ENCODE measurements around the gene MTMR2. TPM values are rescaled to one million over a fixed set of nuclear protein-coding genes. Genes with fewer than 3 reads are reported as not detected.

The MTMR2 gene
- total RNA-seq, 1 donor from 2014 or later: 18.8 TPM

DNA sequence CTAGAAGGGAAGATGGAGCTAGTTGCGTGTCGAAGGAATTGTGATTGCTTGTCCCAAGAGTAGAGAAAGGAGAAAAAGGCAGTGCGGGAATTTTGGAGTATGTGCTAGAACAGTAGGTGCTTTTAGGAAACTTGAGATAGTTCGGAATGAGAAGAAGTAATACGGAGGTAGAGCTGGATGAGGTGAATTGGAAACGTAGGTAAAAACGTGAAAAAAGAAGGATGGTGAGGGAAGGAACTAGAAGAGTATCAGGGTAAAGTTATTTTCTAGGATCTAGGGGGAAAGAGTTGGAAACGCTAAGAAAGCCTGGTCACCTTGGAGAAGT lies 132.2 kb downstream of the MTMR2 start:
- Histone ChIP-seq H3K9ac (ENCODE audit: low read depth in 1 of 3, low read length in 3 of 3) (peak overlapping the region in 1 of 3 donors; percentile 97), H3K36me3 (ENCODE audit: control insufficient read depth in 3 of 3, insufficient read depth in 3 of 3, low read length in 3 of 3) (peaks cover 0 to 7% (median 0%) of the 10 kb centered on the region in 3 donors), H3K4me1 (ENCODE audit: control insufficient read depth in 3 of 3, insufficient read depth in 3 of 3, low read length in 3 of 3) (peaks cover 15 to 20% (median 16%) of the 10 kb centered on the region in 3 donors), H3K4me3 (ENCODE audit: low read length in 3 of 3) (peak overlapping the region in 2 of 3 donors; percentile 86 to 94), H3K9me3 (ENCODE audit: control insufficient read depth in 3 of 3, low read length in 3 of 3) (no peaks in the 10 kb centered on the region), H3K27ac (ENCODE audit: low read depth, low read length) (no peak overlapping the region), H3K27me3 (ENCODE audit: control insufficient read depth in 3 of 3, insufficient read depth in 3 of 3, low read length in 3 of 3) (no peaks in the 10 kb centered on the region)

GRCh38 chr11:95790933-95791708 lies 132.8 kb downstream of the MTMR2 start:
- peak overlapping the region; percentile 86 to 94 (median 93) for H3K4me3 ChIP-seq (ENCODE audit: low read length in 3 of 3)
- H3K36me3 ChIP-seq (ENCODE audit: control insufficient read depth in 3 of 3, insufficient read depth in 3 of 3, low read length in 3 of 3): peaks cover 0 to 9% (median under 1%) of the 10 kb centered on the region in 3 donors
- H3K4me1 ChIP-seq (ENCODE audit: control insufficient read depth in 3 of 3, insufficient read depth in 3 of 3, low read length in 3 of 3): peaks cover 15 to 20% (median 16%) of the 10 kb centered on the region in 3 donors
- H3K9ac ChIP-seq (ENCODE audit: low read depth in 1 of 3, low read length in 3 of 3): peak overlapping the region; percentile 94 to 97 (median 96)
- H3K27me3 ChIP-seq (ENCODE audit: control insufficient read depth in 3 of 3, insufficient read depth in 3 of 3, low read length in 3 of 3): no peaks in the 10 kb centered on the region
- H3K27ac ChIP-seq (ENCODE audit: low read depth, low read length): peak overlapping the region; percentile 98
- H3K9me3 ChIP-seq (ENCODE audit: control insufficient read depth in 3 of 3, low read length in 3 of 3): no peaks in the 10 kb centered on the region

GRCh38 chr11:95790123-95790932 lies 133.6 kb downstream of the MTMR2 start, which contains the start of gene CEP57:
Gene CEP57 (plus strand): TSS chr11:95790498. CDS start chr11:95790699, 201 bp downstream.
- Histone ChIP-seq H3K4me3 (ENCODE audit: low read length in 3 of 3) (peak within 1 kb of the TSS; percentile 86 to 94 (median 93)), H3K9ac (ENCODE audit: low read depth in 1 of 3, low read length in 3 of 3) (peak within 1 kb of the TSS; percentile 94 to 97 (median 96)), H3K27ac (ENCODE audit: low read depth, low read length) (peak within 1 kb of the TSS; percentile 98), H3K9me3 (ENCODE audit: control insufficient read depth in 3 of 3, low read length in 3 of 3) (no peaks in the 10 kb centered on the region), H3K27me3 (ENCODE audit: control insufficient read depth in 3 of 3, insufficient read depth in 3 of 3, low read length in 3 of 3) (no peaks in the 10 kb centered on the region), H3K36me3 (ENCODE audit: control insufficient read depth in 3 of 3, insufficient read depth in 3 of 3, low read length in 3 of 3) (peaks cover 0 to 17% (median 8%) of the 10 kb centered on the region in 3 donors), H3K4me1 (ENCODE audit: control insufficient read depth in 3 of 3, insufficient read depth in 3 of 3, low read length in 3 of 3) (peaks cover 15 to 20% (median 16%) of the 10 kb centered on the region in 3 donors)

DNA sequence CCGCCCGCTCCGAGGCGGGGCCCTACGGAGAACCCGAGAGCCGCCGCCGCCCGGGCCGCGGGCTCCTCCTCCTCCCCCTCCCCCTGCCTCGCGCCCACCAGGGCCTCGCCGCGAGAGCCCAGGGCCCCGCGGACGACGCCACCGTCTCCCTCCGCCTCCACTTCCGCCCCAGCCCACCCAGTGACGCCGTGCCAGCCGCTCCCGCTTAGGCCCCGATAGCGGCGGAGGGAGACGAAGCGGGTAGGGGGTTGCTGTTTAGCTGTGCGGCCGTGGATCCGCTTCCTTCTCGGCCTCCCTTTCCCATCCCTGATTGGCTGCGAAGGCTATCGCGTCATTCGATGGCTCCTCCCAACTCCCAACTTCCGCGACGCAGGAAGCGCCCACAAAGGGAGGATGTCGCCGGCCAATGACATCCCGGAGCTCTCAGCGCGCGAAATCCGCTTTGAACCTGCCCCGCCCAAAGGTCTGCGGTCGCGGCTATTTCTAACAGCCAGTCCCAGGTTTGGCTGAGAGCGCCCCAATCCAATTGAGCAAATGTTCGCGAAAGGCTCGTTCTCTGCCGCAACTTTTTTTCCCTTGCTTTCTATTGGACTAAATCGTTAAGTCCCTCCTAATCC lies 134.3 kb downstream of the MTMR2 start, which contains the start of gene FAM76B:
Gene FAM76B (minus strand): TSS at position 277 of the 617 bp plus-strand sequence. CDS start 304 bp downstream, outside the sequence.
- peak within 1 kb of the TSS; percentile 94 to 97 (median 96) for H3K9ac ChIP-seq (ENCODE audit: low read depth in 1 of 3, low read length in 3 of 3)

DNA sequence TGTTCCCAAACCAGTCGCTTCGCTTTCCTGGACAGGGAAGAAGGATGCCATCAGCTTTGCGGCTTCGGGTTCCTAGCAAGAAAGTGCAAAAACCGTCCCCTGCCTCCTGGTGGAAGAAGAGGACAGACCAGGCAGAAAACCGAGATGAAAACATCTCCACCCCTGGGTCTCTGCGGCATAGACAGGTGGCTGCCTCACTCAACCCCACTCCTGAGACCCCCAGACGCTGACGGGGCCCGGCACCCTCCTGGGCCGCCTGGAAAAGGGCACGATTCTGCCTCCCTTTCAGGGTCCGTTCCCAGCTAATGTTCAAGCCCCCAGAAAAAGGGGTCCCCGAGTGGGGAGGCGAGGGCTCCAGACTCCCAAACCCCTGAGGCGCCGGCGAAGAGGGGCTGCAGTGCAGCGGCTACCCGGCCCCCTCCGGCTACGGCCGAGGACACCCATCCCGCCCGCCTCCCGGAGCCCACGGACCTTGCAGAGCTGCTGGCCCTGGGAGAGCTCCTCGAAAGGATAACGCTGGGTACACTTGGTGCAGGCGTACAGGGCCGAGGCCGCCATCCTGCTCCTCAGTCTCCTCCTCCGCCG lies 134.9 kb downstream of the MTMR2 start:
- no peaks in the 10 kb centered on the region for H3K27me3 ChIP-seq (ENCODE audit: control insufficient read depth in 3 of 3, insufficient read depth in 3 of 3, low read length in 3 of 3)
- H3K9me3 ChIP-seq (ENCODE audit: control insufficient read depth in 3 of 3, low read length in 3 of 3): no peaks in the 10 kb centered on the region
- H3K4me1 ChIP-seq (ENCODE audit: control insufficient read depth in 3 of 3, insufficient read depth in 3 of 3, low read length in 3 of 3): peaks cover 15 to 20% (median 16%) of the 10 kb centered on the region in 3 donors
- peaks cover 4 to 28% (median 17%) of the 10 kb centered on the region in 3 donors for H3K36me3 ChIP-seq (ENCODE audit: control insufficient read depth in 3 of 3, insufficient read depth in 3 of 3, low read length in 3 of 3)
- H3K4me3 ChIP-seq (ENCODE audit: low read length in 3 of 3): peak overlapping the region; percentile 86 to 94 (median 93)
- peak overlapping the region; percentile 98 for H3K27ac ChIP-seq (ENCODE audit: low read depth, low read length)
- peak overlapping the region; percentile 94 to 97 (median 96) for H3K9ac ChIP-seq (ENCODE audit: low read depth in 1 of 3, low read length in 3 of 3)

More for the DNA sequence above, 134.3 kb downstream of the MTMR2 start, which contains the start of gene FAM76B:
- Histone ChIP-seq H3K9me3 (ENCODE audit: control insufficient read depth in 3 of 3, low read length in 3 of 3) (no peaks in the 10 kb centered on the region), H3K4me3 (ENCODE audit: low read length in 3 of 3) (peak within 1 kb of the TSS; percentile 86 to 94 (median 93)), H3K4me1 (ENCODE audit: control insufficient read depth in 3 of 3, insufficient read depth in 3 of 3, low read length in 3 of 3) (peaks cover 15 to 20% (median 16%) of the 10 kb centered on the region in 3 donors), H3K36me3 (ENCODE audit: control insufficient read depth in 3 of 3, insufficient read depth in 3 of 3, low read length in 3 of 3) (peaks cover 4 to 25% (median 15%) of the 10 kb centered on the region in 3 donors), H3K27me3 (ENCODE audit: control insufficient read depth in 3 of 3, insufficient read depth in 3 of 3, low read length in 3 of 3) (no peaks in the 10 kb centered on the region), H3K27ac (ENCODE audit: low read depth, low read length) (peak within 1 kb of the TSS; percentile 98)

Small RNA genes within 50 kb of the gene (small RNA-seq; reads per million reads assigned to genes)
- not detected for gene RNA5SP345

Other genes starting within 250 kb of the MTMR2 start
- 12.0 TPM for gene FAM76B, start 134.3 kb downstream of the MTMR2 start, total RNA-seq
- gene CEP57, start 133.6 kb downstream of the MTMR2 start, total RNA-seq: 51.7 TPM